ENCODE measurements around the gene SLC24A4. TPM values are rescaled to one million over a fixed set of nuclear protein-coding genes. Genes with fewer than 3 reads are reported as not detected.

SLC24A4 gene
- total RNA-seq, 1 experiment from 2014 or later, result not detected

DNA sequence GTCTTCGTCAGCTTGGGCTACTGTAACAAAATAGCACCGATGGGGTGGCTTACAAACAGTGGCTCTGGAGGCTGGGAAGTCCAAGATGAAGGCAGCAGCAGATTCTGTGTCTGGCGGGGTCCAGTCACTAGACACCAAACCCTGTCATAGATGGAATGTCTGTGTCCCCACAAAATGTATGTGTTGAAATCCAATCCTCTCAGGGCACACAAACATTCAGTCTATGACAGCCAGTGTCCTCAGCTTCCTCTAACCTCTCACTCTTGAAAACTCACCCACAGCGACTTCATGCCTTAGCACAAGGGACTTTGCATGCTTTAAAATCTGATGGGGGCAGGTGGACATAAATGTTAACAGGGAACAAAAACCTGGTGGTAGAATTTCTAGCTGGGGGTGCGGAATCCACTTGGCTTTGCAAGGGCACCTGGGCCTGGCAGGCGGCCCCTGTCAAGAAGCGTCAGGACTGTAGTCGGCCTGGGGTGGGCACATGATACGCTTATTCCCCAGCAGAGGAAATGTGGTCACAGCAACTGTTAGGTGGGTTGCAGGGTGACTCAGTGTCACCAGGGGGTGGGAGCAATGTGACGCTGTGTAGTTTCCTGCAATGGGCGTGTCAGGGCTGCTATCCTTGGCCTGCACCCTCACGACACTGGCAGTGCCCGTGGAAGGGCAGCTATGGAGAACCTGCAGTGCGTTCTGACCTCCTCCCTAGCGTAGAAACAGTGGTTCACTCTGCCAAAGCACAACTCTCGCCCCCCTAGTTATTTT lies 208.3 kb downstream of the SLC24A4 start:
- Histone ChIP-seq H2AFZ (ENCODE audit: low read depth, low read length, poor library complexity, severe bottlenecking) (no peak overlapping the region), H4K20me1 (ENCODE audit: insufficient read depth) (no peaks in the 10 kb centered on the region), H3K79me2 (ENCODE audit: insufficient read depth, low read length) (peaks cover 18% of the 10 kb centered on the region; the same call in 1 of the 2 replicates), H3K9me2 (ENCODE audit: insufficient read depth) (no peaks in the 10 kb centered on the region), H3K9ac (ENCODE audit: low read length) (no peak overlapping the region), H3K4me2 (ENCODE audit: low read length) (no peak overlapping the region), H3K27me3 (ENCODE audit: insufficient read depth, low read length) (no peaks in the 10 kb centered on the region), H3K4me1 (ENCODE audit: control insufficient read depth in 1 of 2, insufficient read depth in 2 of 2, low read length in 2 of 2) (peaks cover 0 to 17% of the 10 kb centered on the region in 2 experiments; a peak in 3 of 4 replicates), H3K9me3 (ENCODE audit: control insufficient read depth in 1 of 2, insufficient read depth in 1 of 2, low read depth in 1 of 2, low read length in 2 of 2) (no peaks in the 10 kb centered on the region), H3K36me3 (ENCODE audit: control insufficient read depth in 1 of 2, insufficient read depth in 2 of 2, low read length in 2 of 2) (no peaks in the 10 kb centered on the region), H3K4me3 (replicated peaks in 1 of 2; ENCODE audit: low read depth in 1 of 2, low read length in 2 of 2) (no peak overlapping the region), H3K27ac (ENCODE audit: low read depth, low read length) (no peak overlapping the region)
- ATAC-seq (no peak), DNase-seq (ENCODE audit: low read depth, low spot score) (no peak)
- no TSS peak for BruUV-seq (replicated peaks)
- RAD21 ChIA-PET (ENCODE audit: low non-redundant PET in 1 of 2, low total read pairs in 2 of 2, uncharacterized antibody in 2 of 2, unreplicated experiment in 2 of 2), result no interaction called here
- POLR2A ChIA-PET, result no interaction called here
- intact Hi-C loops (cut with micrococcal nuclease), result no loop called here
- CTCF ChIA-PET, result no interaction called here
- TF ChIP-seq ZFX (IDR thresholded peaks at IDR 0.05), result no peak
- no peak for TF ChIP-seq RAD21 (IDR thresholded peaks at IDR 0.05; ENCODE audit: low read depth)
- TF ChIP-seq, protein P1, sequence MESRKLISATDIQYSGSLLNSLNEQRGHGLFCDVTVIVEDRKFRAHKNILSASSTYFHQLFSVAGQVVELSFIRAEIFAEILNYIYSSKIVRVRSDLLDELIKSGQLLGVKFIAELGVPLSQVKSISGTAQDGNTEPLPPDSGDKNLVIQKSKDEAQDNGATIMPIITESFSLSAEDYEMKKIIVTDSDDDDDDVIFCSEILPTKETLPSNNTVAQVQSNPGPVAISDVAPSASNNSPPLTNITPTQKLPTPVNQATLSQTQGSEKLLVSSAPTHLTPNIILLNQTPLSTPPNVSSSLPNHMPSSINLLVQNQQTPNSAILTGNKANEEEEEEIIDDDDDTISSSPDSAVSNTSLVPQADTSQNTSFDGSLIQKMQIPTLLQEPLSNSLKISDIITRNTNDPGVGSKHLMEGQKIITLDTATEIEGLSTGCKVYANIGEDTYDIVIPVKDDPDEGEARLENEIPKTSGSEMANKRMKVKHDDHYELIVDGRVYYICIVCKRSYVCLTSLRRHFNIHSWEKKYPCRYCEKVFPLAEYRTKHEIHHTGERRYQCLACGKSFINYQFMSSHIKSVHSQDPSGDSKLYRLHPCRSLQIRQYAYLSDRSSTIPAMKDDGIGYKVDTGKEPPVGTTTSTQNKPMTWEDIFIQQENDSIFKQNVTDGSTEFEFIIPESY (IDR thresholded peaks at IDR 0.05; ENCODE audit: extremely low read depth, insufficient replicate concordance, low read length), result no peak

DNA sequence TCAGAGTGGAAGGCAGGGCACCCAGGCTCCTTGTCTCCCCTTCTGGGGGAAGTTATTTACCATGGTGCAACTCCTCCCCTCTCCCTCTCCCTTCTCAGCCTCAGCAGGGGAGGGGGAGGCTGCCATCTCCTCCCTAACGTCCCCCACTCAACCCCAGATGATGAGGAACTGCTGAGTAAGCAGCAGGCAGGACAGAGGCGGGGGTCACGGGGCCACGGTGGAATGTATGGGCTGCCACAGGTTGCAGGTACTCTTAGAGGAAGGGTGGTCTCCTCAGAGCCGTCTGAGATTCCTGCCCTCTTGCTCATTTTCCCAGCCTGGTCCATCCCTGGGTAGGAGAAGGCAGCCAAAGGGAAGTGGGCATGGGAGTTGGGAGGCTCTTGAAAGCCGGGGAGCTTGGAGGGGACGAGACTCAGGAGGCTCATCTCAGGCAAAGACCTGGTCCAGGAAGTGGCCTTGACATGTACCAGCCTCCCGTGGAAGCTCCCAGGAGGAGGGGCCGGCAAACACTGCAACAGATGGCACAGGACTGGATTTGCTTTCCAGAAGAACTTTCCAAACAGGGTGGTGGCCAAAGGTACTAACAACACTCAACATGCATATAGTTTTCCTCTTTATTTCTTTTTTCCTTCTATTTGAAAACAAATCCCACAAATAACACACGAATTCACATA lies 209.7 kb downstream of the SLC24A4 start:
- Histone ChIP-seq H4K20me1 (ENCODE audit: insufficient read depth) (no peaks in the 10 kb centered on the region), H3K4me3 (replicated peaks in 1 of 2; ENCODE audit: low read depth in 1 of 2, low read length in 2 of 2) (no peak overlapping the region), H3K4me1 (ENCODE audit: control insufficient read depth in 1 of 2, insufficient read depth in 2 of 2, low read length in 2 of 2) (peaks cover 0 to 22% of the 10 kb centered on the region in 2 experiments; a peak in 3 of 4 replicates), H3K27ac (ENCODE audit: low read depth, low read length) (no peak overlapping the region), H3K27me3 (ENCODE audit: insufficient read depth, low read length) (no peaks in the 10 kb centered on the region), H3K4me2 (ENCODE audit: low read length) (no peak overlapping the region), H3K36me3 (ENCODE audit: control insufficient read depth in 1 of 2, insufficient read depth in 2 of 2, low read length in 2 of 2) (no peaks in the 10 kb centered on the region), H3K9me2 (ENCODE audit: insufficient read depth) (no peaks in the 10 kb centered on the region), H3K9me3 (ENCODE audit: control insufficient read depth in 1 of 2, insufficient read depth in 1 of 2, low read depth in 1 of 2, low read length in 2 of 2) (no peaks in the 10 kb centered on the region), H2AFZ (ENCODE audit: low read depth, low read length, poor library complexity, severe bottlenecking) (no peak overlapping the region), H3K9ac (ENCODE audit: low read length) (no peak overlapping the region), H3K79me2 (ENCODE audit: insufficient read depth, low read length) (peaks cover 23% of the 10 kb centered on the region; the same call in 1 of the 2 replicates)
- ATAC-seq (no peak), DNase-seq (ENCODE audit: low read depth, low spot score) (no peak)
- CTCF ChIA-PET, result no interaction called here
- RAD21 ChIA-PET (ENCODE audit: low non-redundant PET in 1 of 2, low total read pairs in 2 of 2, uncharacterized antibody in 2 of 2, unreplicated experiment in 2 of 2), result no interaction called here
- intact Hi-C loops (cut with micrococcal nuclease), result no loop called here
- no TSS peak for BruUV-seq (replicated peaks)
- POLR2A ChIA-PET, result no interaction called here
- TF ChIP-seq FOSL1 (IDR thresholded peaks at IDR 0.05; ENCODE audit: low read depth), result no peak
- no peak for TF ChIP-seq CBX3 (IDR thresholded peaks at IDR 0.05; ENCODE audit: low read depth)
